MM.1S (cell line): ENCODE results near the gene TAOK1.

Experiments used
- CTCF ChIP-seq: fragments of 300-600 bp; sonication (generic); IDR thresholded peaks from 2 replicates; pipeline ENCODE4 v1.5.1; 2016; ENCODE audit warnings: antibody characterized with exemption, low read length, mixed read lengths
- EZH2 ChIP-seq: fragments of 300-600 bp; sonication (generic); optimal IDR thresholded peaks from 2 replicates; pipeline ENCODE3; 2017; ENCODE audit warnings: low read depth, mild to moderate bottlenecking, antibody characterized with exemption, low read length, mixed read lengths

GRCh38 chr17:29364691-29365090, 25.5 kb upstream of the TAOK1 start:
- no peak for TF ChIP-seq CTCF
- TF ChIP-seq EZH2, result no peak
